Heart right ventricle (tissue), 16 donors: ENCODE data around the gene TAF11L13. TPM values are rescaled to one million over a fixed set of nuclear protein-coding genes. Genes with fewer than 3 reads are reported as not detected.
"Not testable (repeated sequence)": the region's sequence is repeated elsewhere in the genome, so short reads cannot be mapped to it uniquely, and the experiment has no call there.

Source experiments
- ATAC-seq, 8 donors: fragments of 200-7000 bp; cut with Tn5 transposase; one replicate each; pipeline ENCODE4 v1.9.1; 2020; ENCODE audit warnings: mild to moderate bottlenecking in 8 of 8, moderate library complexity in 8 of 8, moderate number of reproducible peaks in 1 of 8
- DNase-seq, 2 donors: peaks; one replicate each; pipeline ENCODE4 v3.0.0-alpha.2; 2020
- H3K27ac ChIP-seq, 10 donors: fragments of 200-600 bp; sonication (generic) in 2 of 10; one replicate each; pipeline versions ENCODE4 v1.5.0 to v1.8.0; 2020 to 2022; ENCODE audit warnings: mild to moderate bottlenecking in 3 of 10
- H3K27me3 ChIP-seq, 7 donors: fragments of 200-600 bp; one replicate each; pipeline ENCODE4 v1.8.0; 2021 to 2022; ENCODE audit warnings: mild to moderate bottlenecking in 2 of 7
- H3K36me3 ChIP-seq, 9 donors: fragments of 200-600 bp; sonication (generic) in 1 of 9; one replicate each; pipeline versions ENCODE4 v1.5.0 to v1.8.0; 2020 to 2022; ENCODE audit warnings: mild to moderate bottlenecking in 2 of 9
- H3K4me1 ChIP-seq, 9 donors: fragments of 200-600 bp; sonication (generic) in 1 of 9; one replicate each; pipeline versions ENCODE4 v1.5.0 to v1.8.0; 2020 to 2022; ENCODE audit warnings: mild to moderate bottlenecking in 4 of 9
- H3K4me3 ChIP-seq, 10 donors: fragments of 200-600 bp; sonication (generic) in 2 of 10; one replicate each; pipeline versions ENCODE4 v1.5.0 to v1.8.0; 2020 to 2022; ENCODE audit warnings: mild to moderate bottlenecking in 7 of 10, moderate library complexity in 2 of 10
- H3K9me3 ChIP-seq, 11 donors: fragments of 200-600 bp in 10 of 11; sonication (generic) in 2 of 11; one replicate each; pipeline versions ENCODE4 v1.5.0 to v1.8.0; 2013 to 2022; ENCODE audit warnings: mild to moderate bottlenecking in 2 of 11, control low read depth in 1 of 11, moderate library complexity in 1 of 11
- CTCF ChIP-seq, 9 donors: fragments of 200-600 bp; sonication (generic) in 2 of 9; IDR thresholded peaks; one replicate each; pipeline versions ENCODE4 v1.5.0 to v1.8.0; 2021 to 2022; ENCODE audit warnings: antibody characterized with exemption in 9 of 9, mild to moderate bottlenecking in 5 of 9, moderate library complexity in 1 of 9
- WGBS, 2 donors: extraction: QIAGEN DNeasy Blood & Tissue Kit; methylation state at CpG; one replicate each; pipeline ENCODE4 v1.1.7; 2013; ENCODE audit warnings: inconsistent platforms in 1 of 2; 5-methylcytosine and 5-hydroxymethylcytosine counted together
- intact Hi-C, 10 donors: fragments of 100-400 bp; cut with DNase I; formaldehyde crosslinking; loops; one replicate each; pipeline versions ENCODE4 v1.11.1 to v1.14.2; 2022
- long read RNA-seq, 3 donors: library from polyadenylated mRNA; unstranded; transcript quantifications; one replicate each; pipeline ENCODE4 v2.0.0, GENCODE V29; 2020 to 2021
- polyA plus RNA-seq, 2 donors: library from polyadenylated mRNA; stranded (reverse); fragments of 200-250 nt; gene quantifications; one replicate each; pipeline ENCODE4 v1.2.3, GENCODE V29; 2013
- total RNA-seq, 10 donors: library from RNA; stranded (reverse); fragmentation: NEBNext Ultra II Directional in 3 of 10; extraction: Animal tissue kit (Norgen Biotek cat#: 25700) in 3 of 10; gene quantifications; one replicate each; pipeline versions ENCODE4 v1.2.1 to v1.2.4, GENCODE V29; 2021 to 2023
- donor health status: Arrhythmogenic right ventricular cardiomyopathy.
- donor health status: ischemic (EF 13 %, LVEDD 7.1; RV severe dilation, severe dysfunction).
- donor health status: healthy with polysubstance abuse.
- donor health status: DM: no; HTN: yes; CAD: no.
- donor health status: DM: no; HTN: no; CAD: no.
- donor health status: ischemic (EF 25% LVEDD 6.9; RV normal size, moderate dysfunction).
- donor health status: ischemic (EF 25% LVEDD 5.7; RV mildly dilated, moderate dysfunction).
- donor health status: healthy.
- donor health status: DM: yes; HTN: yes; CAD: no.
- donor health status: Ischemic cardiomyopathy.
- donor health status: ischemic (EF 35%, LVEDD 5.7; RV mildly dilated, moderate dysfunction).
- donor health status: nonischemic (EF 11% LVEDD 7.7; RV severe dilation, severe dysfunction).
- donor health status: DM: yes; HTN: yes; CAD: no.
- donor health status: PGD.
- donor health status: ischemic (EF 29% LVEDD 5.4; RV normal size, mild dysfunction).
- donor health status: nonischemic (EF 23%, LVEDD 6.1; RV moderate dilation, normal function).

Gene TAF11L13
- total RNA-seq (not detected), polyA plus RNA-seq (not detected)
- long read RNA-seq, donor 1 = 0 reads
- long read RNA-seq, donor 2 = 0 reads
- long read RNA-seq, donor 3 = 0 reads

GRCh38 chr5:17631788-17632187 is at the start of gene TAF11L13:
TSS of gene TAF11L13 (plus strand) at chr5:17632088.
- WGBS, 2 donors = 69 to 87% methylated on average over 7 of the region's 12 CpGs
- DNase-seq, H3K9me3 ChIP-seq, H3K27me3 ChIP-seq, ATAC-seq, H3K4me3 ChIP-seq, H3K27ac ChIP-seq, H3K4me1 ChIP-seq, intact Hi-C loops, H3K36me3 ChIP-seq: not testable (repeated sequence)

- H3K9me3 ChIP-seq, H3K4me3 ChIP-seq, intact Hi-C loops, H3K27me3 ChIP-seq, ATAC-seq, H3K4me1 ChIP-seq, DNase-seq, H3K27ac ChIP-seq, H3K36me3 ChIP-seq: not testable (repeated sequence)
- no CpG with 5 or more reads among the region's 16 CpGs for WGBS, 2 donors
Observed at GRCh38 chr5:17585658-17586057, 46.2 kb upstream of the TAF11L13 start, which contains the start of gene TAF11L7. TSS of gene TAF11L7 (minus strand) at chr5:17585758.

GRCh38 chr5:17590860-17591259 is 41.0 kb upstream of the TAF11L13 start, which contains the start of gene TAF11L8:
TSS of gene TAF11L8 (minus strand) at chr5:17590960.
- H3K27ac ChIP-seq, intact Hi-C loops, H3K9me3 ChIP-seq, DNase-seq, H3K4me3 ChIP-seq, H3K36me3 ChIP-seq, ATAC-seq, H3K4me1 ChIP-seq, H3K27me3 ChIP-seq: not testable (repeated sequence)
- no CpG with 5 or more reads among the region's 16 CpGs for WGBS, 2 donors

- ATAC-seq, DNase-seq, H3K4me3 ChIP-seq, H3K27me3 ChIP-seq, intact Hi-C loops, H3K9me3 ChIP-seq, H3K4me1 ChIP-seq, H3K27ac ChIP-seq, H3K36me3 ChIP-seq: not testable (repeated sequence)
- 89 to 94% methylated on average over 6 to 10 of the region's 15 CpGs for WGBS, 2 donors
Observed at GRCh38 chr5:17594255-17594654, 37.6 kb upstream of the TAF11L13 start, which contains the start of gene TAF11L9. TSS of gene TAF11L9 (minus strand) at chr5:17594394.

- intact Hi-C loops, ATAC-seq, H3K4me1 ChIP-seq, DNase-seq, H3K9me3 ChIP-seq, H3K27ac ChIP-seq, H3K4me3 ChIP-seq, H3K27me3 ChIP-seq, H3K36me3 ChIP-seq: not testable (repeated sequence)
- WGBS, 2 donors = no CpG with 5 or more reads among the region's 15 CpGs
Observed at GRCh38 chr5:17597728-17598127, 34.2 kb upstream of the TAF11L13 start, which contains the start of gene TAF11L10. TSS of gene TAF11L10 (minus strand) at chr5:17597828.

GRCh38 chr5:17603880-17604279 is 28.0 kb upstream of the TAF11L13 start, which contains the start of gene TAF11L11:
TSS of gene TAF11L11 (plus strand) at chr5:17604183.
- intact Hi-C loops, H3K4me3 ChIP-seq, H3K27me3 ChIP-seq, H3K9me3 ChIP-seq, ATAC-seq, DNase-seq, H3K27ac ChIP-seq, H3K4me1 ChIP-seq, H3K36me3 ChIP-seq: not testable (repeated sequence)
- WGBS, 2 donors = 60 to 71% methylated on average over 6 of the region's 6 CpGs

GRCh38 chr5:17604951-17605350 is 26.9 kb upstream of the TAF11L13 start:
- ATAC-seq (no peak), DNase-seq (no peak)
- WGBS, 2 donors = 89 to 91% methylated on average over 14 of the region's 14 CpGs
- intact Hi-C loops = no loop called here
- H3K36me3 ChIP-seq = no peaks in the 10 kb centered on the region
- no peak for TF ChIP-seq CTCF (IDR thresholded peaks at IDR 0.05)
- H3K9me3 ChIP-seq = peaks cover 0 to 7% (median 0%) of the 10 kb centered on the region in 11 donors
- H3K27ac ChIP-seq = no peak overlapping the region
- H3K27me3 ChIP-seq = no peaks in the 10 kb centered on the region
- no peak overlapping the region for H3K4me3 ChIP-seq
- no peaks in the 10 kb centered on the region for H3K4me1 ChIP-seq

- intact Hi-C loops, H3K4me3 ChIP-seq, H3K4me1 ChIP-seq, H3K9me3 ChIP-seq, DNase-seq, ATAC-seq, H3K36me3 ChIP-seq, H3K27me3 ChIP-seq, H3K27ac ChIP-seq: not testable (repeated sequence)
- 78 to 85% methylated on average over 4 of the region's 4 CpGs for WGBS, 2 donors
Observed at GRCh38 chr5:17607461-17607860, 24.4 kb upstream of the TAF11L13 start.

- H3K27ac ChIP-seq, H3K4me3 ChIP-seq, intact Hi-C loops, H3K27me3 ChIP-seq, ATAC-seq, H3K9me3 ChIP-seq, DNase-seq, H3K36me3 ChIP-seq, H3K4me1 ChIP-seq: not testable (repeated sequence)
- 57 to 63% methylated on average over 2 of the region's 2 CpGs for whole genome bisulfite sequencing, 2 donors
Observed at GRCh38 chr5:17610092-17610491, 21.8 kb upstream of the TAF11L13 start, which contains the start of gene TAF11L12. TSS of gene TAF11L12 (plus strand) at chr5:17610392.
